NCI-H69 (cell line): ENCODE data around the gene ARAP2.

Experiments used
- DNase-seq: peaks from one replicate; lab custom pipeline; 2025; lab: John Stamatoyannopoulos, UW

ARAP2 gene

DNA sequence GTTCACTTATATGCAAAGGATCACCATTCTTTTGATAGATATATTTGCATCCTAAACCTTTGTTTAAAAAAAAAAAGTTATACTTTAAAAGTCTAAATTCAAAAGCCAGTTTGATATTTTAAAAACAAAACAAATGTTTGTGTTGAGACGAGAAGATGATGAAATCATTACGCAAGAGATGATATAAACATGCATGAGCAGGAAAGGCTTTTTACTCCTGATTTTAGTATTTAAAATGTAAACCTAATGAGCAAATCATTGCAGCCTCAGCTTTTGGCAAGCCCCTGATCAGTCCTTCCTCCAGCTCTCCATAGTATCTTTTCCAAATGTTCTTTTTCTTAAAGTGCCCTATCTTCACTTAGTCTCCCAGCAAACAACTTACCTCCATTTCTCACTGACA is 115.6 kb downstream of the ARAP2 start:
- no peak for DNase-seq

DNA sequence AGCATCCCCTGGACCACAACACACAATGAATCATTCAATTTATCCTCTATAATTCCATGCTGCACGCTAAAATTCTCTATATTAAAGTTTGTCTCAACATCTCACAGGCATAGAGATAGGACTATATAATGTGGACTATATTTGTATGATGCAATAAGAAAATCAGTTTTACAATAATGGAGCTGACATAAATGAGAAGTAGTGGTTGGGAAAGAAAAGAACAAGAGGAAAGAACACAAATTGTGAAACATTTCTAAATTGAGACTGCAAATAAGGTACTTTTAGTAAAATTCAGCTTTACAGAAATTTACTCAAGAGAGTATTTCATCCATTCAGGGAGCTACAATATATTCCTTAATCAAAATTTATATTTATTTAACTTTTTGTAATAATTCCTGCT is 120.4 kb downstream of the ARAP2 start:
- no peak for DNase-seq

DNA sequence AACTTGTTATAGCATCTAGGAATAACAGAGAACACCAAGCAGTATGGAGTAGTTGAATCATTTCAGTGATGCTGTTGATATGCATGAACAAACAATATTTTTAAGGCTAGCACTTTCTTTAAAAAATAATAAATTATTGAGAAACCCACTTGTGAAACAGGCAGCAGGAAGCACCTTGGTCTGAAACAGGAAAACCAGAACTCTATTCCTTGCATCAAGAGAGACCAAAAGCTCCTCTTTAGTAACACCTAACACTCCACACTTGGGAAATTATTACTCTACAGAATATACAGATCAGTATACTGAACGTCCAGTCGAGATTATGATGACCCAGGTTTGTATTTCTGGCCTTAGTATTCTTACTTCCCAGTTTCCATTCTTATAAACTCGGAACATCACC is 129.0 kb downstream of the ARAP2 start:
- no peak for DNase-seq

DNA sequence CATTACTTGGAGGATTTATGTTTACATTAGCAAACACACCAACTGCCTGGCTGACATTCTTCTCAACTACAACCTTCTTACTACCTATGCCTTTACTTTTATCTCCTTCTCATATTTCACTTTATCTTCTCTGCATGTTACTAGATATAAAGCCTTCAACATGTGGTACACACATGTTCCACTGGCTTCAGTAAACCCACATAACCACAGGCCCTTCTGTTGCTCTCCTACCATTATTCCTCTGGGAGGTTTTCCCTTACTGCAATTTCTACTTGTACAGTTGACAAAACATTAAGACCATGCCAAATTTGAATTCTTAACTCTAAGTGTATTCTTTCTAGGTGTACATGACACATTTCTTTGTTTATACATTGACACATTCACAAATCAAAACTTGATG is 133.1 kb downstream of the ARAP2 start:
- DNase-seq = peak; percentile 80

DNA sequence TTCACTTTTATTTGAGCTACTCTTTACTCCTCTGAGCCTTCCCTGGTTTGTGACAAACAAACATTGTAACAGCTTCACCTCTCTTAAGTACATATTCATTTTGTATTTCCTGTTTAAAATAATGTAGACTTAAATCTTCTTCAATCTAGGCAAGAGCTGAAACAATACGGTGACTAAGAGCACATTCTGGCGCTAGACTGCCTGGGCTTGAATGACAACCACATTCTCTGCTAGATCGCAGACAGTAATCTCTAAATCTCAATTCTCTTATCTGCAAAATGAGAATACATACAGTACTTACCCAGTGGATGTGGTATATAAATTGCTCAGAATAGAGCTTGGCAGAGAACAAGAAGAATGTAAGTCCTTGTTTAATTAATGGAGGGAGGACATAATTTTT is 144.8 kb downstream of the ARAP2 start:
- no peak for DNase-seq

DNA sequence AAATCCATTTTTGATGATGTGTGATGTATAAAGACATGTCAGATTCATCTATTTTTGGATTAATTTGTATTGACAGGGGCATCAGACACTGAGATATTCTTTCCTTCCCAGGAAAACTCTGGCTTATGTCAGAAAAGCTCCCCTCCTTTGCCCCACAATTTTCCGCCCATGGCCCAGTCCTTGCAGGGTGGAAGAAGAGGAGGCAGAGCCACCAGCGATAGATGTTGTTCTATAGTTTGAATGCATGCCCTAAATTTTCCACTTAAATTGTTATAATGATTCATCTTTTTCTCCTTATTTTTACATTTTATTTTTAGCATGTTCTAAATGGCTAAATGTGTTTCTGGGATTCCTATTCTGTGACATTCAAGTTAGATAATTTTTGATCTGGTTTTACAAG is 149.3 kb downstream of the ARAP2 start:
- DNase-seq = no peak

DNA sequence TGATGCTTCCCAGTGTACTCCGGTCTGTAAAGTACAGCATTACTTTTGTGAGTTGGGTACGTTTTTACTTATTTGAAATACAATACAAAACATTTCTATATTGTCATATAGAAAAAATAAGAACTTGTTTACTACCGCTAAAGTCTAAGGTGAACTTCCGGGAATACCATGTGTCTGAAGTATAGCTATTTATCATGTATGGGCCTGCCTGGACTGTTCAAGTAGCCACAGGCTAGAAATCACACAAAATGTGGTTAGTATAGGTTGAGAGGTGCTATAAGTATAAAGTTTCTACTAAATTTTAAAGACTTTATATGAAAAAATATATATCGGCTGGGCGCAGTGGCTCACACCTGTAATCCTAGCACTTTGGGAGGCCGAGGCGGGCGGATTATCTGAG is 152.3 kb downstream of the ARAP2 start:
- DNase-seq = no peak

DNA sequence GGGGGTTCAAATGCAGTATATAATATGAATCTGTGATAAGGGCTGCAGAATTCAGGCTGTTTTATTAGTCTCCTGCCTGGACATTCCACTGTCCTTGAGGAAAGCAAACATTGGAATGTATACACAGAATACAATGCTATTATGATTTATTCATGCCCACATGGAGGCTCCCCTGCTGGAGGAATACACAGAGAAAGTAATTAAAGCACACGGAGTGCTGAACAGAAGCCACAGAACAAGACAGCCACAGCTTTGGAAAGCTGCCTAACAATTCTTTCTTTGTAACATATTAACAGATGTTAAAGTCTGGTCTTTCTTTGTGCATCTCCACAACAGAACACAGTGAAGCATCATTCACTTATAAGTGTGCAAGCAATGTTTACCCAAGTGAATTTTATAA is 155.8 kb downstream of the ARAP2 start:
- DNase-seq = peak; percentile 83

DNA sequence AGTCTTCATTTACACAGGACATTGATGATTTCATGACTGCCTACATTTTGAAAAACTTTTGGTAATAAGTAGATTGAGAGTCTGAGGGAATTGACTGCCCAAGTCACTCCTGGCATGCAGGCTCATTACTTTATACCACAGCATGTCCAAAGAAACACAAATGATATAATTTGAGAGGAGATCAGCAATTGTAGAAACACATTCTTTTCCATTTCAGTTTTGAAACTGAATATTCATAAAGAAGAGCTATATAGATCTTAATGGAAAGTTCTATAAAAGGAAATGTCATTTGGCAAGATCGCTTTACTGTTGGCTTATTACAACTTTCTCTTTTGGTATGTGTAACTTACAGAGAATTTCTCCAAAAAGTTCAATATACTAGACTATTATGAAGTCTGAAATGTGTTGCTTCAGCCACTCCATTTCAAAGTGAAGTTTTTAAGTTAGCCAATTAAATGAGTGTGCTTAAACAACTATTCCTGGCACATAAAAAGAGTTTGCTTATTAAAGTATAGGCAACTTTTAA is 158.0 kb downstream of the ARAP2 start:
- DNase-seq = no peak

DNA sequence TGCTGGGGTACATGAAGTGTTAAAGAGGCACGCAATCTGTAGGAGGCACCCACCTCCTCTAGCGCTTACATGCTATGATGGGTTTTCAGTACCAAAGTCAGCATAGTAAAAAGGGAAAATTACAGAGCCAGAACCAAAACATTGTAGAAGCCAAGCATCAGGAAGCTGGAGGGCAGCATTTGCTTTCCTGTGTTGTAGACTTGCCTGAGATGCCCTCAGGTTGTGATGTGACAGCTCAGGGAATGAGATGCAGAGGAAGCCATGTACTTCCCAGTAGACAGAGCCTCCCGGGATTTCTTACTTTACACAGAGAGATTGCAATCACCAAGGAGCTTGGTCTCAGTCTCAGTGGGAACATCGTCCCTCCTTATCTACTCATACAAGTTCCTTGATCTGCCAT is 161.5 kb downstream of the ARAP2 start:
- DNase-seq = no peak

DNA sequence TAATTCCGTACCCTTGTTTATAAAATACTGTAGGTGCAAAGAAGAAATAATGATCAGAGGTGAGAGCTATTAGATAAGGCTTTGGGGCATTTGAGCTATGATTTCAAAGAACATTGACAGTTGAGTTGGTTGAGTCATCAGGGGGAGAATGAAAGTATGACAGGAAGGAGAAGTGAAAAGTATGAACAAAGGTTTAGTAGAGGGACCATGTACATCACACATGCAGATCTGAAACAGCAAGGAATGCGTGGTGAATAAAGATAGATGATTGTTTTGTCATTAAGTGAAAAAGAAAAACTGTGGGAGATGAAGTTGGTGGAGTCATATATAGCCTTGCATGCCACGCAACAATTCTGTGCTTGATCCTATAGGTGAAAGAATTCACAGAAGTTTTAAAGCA is 163.1 kb downstream of the ARAP2 start:
- DNase-seq = no peak

DNA sequence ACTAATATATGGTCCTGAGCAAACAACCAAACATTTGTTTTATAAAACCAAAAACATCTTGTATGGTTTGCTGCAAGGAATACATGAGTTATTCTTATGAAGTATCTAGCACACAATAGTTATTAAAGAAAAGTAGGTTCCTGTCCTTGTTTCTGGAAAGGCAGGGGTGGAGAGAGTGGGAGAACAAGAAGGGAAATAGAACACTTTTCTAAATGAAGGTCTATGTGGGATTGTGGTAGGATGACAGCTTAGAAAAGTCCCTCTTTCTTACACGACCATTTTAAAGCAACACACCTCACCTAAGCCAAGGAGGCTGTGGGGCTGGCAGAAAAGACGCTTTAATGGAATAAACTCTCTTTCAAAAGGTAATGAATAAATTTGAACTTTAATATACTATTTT is 164.6 kb downstream of the ARAP2 start:
- no peak for DNase-seq

DNA sequence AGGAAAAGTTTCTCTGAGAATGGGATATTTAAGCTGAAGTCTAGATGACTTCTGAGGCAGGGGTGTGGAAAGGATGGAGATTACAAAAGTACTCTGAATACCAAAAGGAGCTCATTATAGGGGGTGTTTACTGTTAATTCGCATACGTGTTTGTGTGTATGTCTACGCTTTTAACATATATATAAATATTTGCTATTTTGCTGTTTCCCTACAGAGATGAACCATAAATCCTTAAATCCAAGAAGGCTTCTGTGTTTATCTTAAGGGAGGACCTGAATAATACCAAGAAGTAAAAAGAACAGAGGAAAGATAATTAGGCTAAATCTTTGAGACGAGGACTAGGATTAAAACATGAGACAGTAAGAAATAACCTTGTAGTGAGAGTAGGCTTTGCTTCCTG is 166.0 kb downstream of the ARAP2 start:
- no peak for DNase-seq

DNA sequence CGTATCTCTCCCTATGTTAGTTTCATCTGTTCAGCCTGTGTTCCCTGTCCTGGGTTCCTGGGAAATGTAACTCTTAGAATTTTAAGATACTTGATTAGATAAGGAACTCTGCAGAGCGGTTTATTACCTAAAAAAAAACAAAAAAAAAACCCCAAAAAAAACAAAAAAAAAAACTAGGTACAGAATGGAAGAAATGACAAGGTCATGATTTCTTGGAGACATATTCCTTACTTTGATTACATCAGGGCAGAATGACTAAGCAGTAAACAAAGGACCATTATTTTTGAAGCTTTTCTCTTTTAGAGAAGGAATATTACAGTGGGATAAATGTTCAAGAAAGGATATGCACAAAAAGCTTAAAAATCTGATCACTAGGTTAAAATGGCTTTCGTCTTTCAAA is 171.8 kb downstream of the ARAP2 start:
- no peak for DNase-seq

DNA sequence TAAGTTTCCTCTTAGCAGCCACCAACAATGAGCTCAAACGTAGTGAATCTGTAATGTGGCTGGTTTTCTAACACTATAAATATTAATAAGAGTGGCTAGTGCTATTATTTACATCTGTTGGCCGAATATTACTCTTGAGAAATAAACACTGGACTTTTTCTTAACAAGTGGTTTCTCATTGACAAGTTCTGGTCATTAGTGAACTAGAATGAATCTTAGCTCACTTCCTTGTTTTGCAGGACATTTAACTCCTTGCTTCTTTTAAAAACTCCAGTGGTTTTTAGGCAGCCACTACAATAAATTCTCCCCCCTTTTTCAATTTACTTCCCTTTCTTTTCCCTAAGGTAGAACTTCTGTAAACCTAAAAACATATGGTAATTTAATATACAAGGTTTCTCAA is 177.2 kb downstream of the ARAP2 start:
- no peak for DNase-seq

DNA sequence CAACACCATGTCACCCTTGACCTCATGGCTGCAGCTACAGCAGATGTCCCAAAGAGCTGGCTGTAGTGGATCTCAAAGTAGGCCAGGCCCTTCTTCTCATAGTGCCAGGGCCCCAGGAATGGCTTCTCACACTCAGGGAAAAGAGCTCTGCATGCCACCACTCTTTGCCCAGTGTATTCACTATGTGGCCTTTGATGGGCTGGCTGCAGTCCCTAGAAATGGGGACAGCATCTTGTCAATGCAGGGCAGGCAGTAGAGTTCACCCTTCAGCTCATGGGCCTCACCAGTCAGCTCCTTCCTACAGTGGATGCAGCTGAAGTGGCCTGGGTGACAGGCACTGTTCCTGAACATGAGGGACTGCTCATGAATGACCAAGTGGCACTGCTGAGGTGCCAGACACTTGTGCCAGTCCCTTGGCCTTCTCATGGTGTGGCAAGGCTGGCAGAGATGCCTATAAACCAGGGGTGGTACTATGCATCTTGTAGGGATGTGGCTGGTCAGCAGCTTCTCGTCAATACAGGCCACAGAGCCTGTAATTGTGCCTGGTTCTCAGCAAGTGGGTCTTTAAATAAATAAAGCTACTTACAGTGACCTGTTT is 178.9 kb downstream of the ARAP2 start:
- no peak for DNase-seq

DNA sequence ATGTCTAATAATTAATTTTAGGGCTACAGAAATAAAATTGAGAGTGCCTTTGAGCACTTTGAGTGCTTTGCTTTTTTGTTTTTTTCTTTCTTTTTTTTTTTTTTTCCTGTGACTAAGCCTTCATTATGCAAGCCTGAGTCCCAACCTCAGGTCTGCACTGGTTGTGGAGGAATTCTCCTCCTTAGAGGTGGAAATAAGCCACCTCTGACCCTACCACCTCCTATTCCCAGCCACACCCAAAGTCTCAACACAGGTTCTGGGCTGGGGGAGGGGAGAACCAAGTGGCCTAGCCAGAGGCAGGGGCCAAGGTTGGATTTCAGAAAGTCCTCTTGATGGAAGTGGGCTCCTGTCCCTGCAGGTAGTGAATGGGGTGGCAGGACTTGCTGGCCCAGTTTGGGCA is 180.2 kb downstream of the ARAP2 start:
- DNase-seq = no peak

DNA sequence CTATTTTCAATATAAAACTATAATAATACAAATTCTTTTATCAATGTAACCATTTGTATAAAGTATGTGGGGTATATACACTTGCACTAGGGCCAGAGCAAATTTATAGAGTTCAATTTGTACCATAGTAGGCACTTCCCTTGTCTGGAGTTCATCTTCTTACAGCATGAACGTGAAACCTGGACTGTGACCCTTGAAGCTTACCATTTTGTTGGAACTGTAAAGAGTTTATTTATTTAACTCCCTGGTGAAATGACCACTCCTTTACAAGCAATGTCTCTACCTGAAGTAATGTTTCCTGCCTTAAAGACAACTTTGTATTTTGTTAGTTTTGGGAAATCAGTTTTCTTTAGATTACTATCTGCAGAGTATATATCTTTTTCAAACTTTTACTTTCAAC is 188.2 kb downstream of the ARAP2 start:
- DNase-seq = no peak

DNA sequence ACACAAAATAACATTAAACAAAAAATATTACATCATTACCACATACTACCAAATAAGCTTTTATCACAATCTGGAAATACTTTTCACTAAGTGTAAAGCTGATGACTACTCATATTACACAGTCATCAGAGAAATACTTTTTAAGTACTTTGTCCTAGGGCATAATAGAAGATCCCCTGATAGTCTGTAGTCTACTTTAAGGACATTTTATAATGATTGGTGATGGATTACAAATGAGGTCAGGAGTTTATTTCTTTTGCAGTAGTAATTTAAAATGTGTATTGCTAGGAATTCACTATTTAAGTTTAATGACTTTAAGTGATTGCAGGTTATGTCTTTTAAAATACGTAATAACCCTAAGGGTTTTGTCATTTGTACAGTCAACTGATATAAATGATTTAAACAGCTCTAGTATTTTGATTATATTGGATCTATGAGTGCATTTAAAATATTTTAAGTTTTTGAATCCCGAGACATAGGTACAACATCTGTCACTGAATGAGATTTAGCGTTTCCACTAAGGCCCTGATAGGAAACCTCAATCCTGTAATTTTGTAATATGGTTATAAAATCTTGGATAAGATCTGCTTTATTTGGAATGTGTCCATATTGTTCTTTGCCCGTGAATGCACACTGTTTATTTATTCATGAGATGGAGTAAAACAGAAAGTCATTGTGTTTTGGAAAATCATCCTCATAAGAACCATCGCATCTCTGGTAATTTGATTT is 189.5 kb downstream of the ARAP2 start:
- DNase-seq = no peak

DNA sequence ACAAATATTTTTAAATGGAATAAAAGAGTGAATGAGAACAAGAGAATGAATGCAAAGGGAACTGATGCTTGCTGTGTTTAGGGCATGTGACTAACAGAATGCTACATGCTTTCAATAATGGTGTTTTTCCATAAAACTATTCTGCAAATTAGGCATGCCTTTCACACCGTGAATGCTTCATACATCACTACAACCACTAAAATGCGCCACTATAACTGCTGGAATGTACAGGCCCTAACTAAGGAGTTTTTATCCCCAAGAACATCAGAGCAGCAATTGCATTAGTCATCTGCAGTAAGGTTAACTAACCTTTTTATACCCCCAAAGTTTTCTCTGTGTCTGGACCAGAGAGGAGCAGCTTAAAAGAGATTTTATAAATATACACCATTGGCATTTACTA is 190.4 kb downstream of the ARAP2 start:
- no peak for DNase-seq

DNA sequence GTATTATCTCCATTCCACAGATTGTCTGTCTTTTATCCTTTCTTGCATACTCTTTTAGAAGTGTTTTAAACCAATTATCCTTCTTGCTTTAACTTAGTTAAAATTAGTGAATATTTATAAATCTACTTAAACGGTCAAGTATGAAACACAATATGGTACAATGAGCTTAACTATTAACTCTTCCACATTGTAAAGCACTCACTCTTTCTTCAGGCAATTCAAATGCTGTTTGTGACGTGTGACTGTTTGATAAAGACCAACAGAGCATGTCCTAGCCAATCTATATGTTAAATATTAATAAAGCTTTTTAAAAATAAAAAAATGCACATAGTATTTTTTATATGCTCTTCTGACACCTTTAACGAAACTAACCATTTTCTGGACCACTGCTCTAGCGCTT is 192.7 kb downstream of the ARAP2 start:
- no peak for DNase-seq

DNA sequence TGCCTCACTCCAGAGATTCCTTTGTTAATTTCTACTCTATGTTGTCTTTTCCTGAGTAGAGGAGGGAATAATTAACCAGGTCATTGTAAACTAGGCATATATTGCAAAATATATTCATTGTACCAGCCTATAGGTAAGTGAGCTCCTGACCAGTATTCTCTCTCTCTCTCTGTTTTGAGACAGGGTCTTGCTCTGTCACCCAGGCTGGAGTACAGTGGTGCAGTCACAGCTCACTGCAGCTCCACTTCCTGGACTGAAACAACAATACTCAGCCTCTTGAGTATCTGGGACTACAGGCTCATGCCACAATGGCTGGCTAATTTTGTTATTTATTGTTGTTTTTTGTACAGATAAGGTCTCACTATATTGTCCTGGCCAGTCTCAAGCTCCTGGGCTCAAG is 198.3 kb downstream of the ARAP2 start:
- DNase-seq = no peak

DNA sequence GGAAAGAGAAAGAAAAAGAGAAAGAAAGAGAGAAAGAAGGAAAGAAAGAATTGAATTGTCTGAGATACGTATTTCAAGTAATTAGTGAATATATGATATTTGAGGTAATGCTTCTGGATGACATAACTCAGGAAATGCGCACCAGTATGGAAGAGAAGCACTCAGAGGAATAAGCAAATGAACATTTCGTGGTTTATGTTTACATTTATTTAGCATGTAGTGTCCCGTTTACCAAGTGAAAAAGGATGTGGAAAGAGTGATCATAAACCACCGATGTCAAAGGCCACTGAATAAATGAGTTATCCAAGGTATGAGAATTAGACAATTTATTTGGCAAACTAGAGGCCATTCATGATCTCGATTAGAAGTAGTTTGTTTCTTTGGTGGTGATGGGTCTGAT is 200.4 kb downstream of the ARAP2 start:
- DNase-seq = no peak

DNA sequence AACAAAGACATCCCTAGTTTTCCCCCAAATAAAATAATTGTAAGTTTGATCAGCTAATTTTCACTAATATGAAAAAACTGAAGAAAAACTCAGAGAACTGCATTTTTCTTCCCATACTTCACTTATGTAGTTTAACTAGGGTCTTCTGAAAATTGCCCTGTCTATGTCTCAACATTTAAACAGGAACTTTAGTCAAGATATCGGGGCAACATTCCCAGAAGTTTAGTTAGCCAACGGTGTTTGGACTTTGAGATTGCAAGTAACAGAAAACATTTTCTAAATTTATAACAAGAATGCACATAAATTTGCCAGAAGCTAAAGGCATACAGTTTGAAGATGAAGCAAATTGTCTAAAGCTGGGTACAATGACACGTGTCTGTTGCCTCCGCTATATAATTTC is 201.1 kb downstream of the ARAP2 start:
- DNase-seq = no peak
